GM18505 (cell line): ENCODE data around the gene STXBP1.

Experiments
- ATAC-seq: cut with Tn5 transposase; IDR thresholded peaks from one replicate; pipeline ENCODE4 v1.9.1; 2021; ENCODE audit not compliant: unreplicated experiment
- POLR2A ChIP-seq: IDR thresholded peaks from 4 replicates; pipeline ENCODE4 v1.6.1; 2011; ENCODE audit warnings: borderline replicate concordance; ENCODE audit not compliant: insufficient read depth, insufficient read length; ENCODE audit errors: extremely low read depth

Gene STXBP1

GRCh38 chr9:127611899-127612790 is at the start of gene STXBP1:
TSS of gene STXBP1 (plus strand) at chr9:127612277. CDS start at chr9:127612404, 127 bp downstream.
- TF ChIP-seq POLR2A: no peak
- ATAC-seq: peak; percentile 87

DNA sequence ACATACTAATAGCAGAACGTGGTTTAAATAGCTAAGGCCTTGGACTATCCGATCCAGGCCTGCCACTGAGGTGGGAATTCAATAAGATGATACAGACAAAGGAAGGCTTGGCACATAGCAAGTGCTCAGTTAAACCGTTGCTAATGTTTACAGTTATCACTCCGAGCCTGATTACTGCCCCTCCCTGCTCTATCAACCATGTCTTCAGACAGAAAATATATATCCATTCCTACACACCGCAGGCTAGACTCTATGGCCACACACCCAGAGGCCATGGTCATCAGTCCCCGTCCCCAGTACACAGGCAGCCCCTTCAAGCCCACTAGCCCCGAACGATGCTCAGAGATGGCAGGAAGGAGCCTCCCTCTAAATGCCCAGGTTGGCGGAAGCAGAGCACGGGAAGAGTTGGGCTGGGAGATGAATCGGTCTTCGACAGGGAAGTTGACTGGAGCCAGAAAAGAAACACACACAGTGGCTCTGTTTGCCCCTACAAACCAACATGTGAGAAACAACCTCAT is 49.7 kb upstream of the STXBP1 start:
- no peak for ATAC-seq
- TF ChIP-seq POLR2A: no peak

- no peak for ATAC-seq
These were observed 49.2 kb upstream of the STXBP1 start for GRCh38 chr9:127562841-127563401.

GRCh38 chr9:127563579-127563978 is 48.5 kb upstream of the STXBP1 start:
- no peak for ATAC-seq
- no peak for TF ChIP-seq POLR2A

More at GRCh38 chr9:127562841-127563401, 49.2 kb upstream of the STXBP1 start:
- TF ChIP-seq POLR2A: no peak

DNA sequence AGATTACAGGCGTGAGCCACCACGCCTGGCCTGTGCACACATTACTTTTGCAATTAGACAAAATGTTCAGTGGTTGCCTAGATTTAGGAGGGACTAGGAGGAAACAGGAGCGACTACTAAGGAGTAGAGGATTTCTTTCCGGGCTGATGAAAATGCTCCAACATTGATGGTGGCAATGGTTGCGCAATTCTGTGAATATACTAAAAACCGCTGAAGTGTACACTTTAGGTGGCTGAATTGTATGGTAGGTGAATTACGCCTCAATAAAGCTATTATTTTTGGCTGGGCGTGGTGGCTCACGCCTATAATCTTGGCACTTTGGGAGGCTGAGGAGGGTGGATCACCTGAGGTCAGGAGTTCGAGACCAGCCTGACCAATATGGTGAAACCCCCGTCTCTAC is 46.8 kb upstream of the STXBP1 start:
- no peak for TF ChIP-seq POLR2A
- ATAC-seq: no peak

- no peak for ATAC-seq
- TF ChIP-seq POLR2A: no peak
These were observed 45.6 kb upstream of the STXBP1 start for GRCh38 chr9:127566351-127567001.

DNA sequence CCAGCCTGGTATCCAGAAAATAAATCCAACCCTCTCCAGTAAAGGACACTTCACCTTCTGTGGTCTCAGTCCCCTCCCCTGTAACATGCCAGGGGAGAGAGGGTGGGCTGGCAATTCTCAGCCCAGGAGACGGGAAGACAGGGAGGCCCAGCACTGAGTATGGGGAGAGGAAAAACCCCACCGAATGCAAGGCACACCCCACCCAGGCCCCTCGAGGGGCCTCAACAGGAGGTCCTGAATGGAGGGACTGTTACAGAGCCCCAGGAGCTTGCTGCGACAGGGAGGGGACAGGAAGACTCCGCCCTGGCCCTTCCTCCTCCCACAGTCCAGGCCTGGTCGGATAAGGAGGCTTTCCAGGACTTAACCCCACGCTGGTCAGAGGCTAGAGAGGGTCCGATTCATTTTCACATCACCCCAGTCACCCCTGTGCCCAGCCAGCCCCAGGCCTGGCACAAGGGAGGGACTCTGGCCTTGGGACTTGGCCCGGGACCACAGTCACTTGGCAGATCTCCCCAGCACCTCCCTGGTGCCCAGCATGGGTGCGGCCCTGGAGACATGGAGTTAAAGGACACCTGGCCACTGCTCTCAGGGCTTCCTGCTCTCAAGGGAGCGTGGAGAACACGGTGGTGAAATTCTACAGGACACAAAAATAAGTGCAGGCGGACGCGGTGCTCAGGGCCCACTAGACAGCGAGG is 44.9 kb upstream of the STXBP1 start:
- no peak for ATAC-seq
- TF ChIP-seq POLR2A: no peak

GRCh38 chr9:127567730-127568617 is 44.1 kb upstream of the STXBP1 start:
- peak; percentile 12 for ATAC-seq
- no peak for TF ChIP-seq POLR2A

DNA sequence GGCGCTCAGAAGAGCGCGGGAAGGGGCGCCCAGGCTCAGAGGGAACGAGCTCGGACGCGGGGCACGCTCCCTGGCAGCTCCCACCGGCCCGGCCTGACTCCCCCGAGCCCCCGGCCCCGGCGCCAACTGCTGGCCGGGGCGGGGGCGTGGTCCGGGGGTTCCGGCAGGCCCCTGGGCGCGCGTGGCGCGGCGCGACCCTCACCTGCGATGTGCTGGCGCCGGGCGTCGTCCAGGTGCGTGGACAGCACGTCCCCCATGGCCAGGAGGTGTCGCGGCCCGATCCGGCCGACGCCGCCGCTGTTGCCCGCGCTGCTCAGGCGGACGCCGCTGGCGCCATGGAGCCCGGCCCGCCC is 43.5 kb upstream of the STXBP1 start:
- ATAC-seq: no peak

DNA sequence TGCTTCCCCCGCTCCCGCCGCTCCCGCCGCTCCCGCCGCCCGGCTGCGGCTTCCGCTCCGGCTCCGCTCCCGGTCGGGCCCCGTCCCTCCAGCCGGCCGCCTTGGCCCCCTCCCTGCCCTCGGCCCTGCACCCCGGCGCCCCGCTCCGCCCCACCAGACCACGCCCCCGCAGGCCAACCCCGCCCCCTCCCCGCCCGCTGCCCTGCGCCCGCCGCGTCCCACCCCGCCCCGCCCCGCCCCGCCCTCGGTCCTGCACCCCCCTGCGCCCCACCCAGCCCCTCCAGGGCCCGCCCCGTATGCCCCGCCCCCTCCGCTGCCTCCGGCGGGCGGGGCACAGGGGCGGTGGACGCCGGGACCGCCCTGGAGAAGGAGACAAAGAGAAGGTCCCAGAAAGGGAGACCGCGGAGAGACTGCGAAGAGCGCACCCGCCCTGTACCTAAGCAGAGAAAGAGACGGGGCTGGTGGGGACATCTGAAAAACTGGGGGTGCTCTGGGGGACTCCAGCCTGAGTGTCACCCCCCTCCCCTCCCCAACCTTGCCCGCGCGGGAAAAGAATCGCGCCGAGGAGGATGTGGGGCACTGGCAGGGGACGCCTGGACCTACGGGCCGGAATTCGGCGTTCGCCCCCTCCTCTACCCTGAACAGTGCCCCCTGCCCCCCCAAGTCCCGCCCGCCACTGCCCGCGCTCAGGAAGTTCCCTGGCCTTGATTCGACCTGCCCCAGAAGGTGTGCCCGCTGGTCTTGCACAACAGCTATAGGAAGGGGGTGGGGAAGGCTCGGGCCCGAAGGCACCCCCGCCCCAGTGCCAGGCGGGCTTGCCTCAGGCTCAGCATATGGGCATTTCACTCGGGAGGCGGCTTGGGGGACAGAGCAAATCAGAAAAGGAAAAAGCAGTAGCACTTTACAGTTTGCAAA is 42.8 kb upstream of the STXBP1 start:
- ATAC-seq: peak; percentile 43

More for the DNA sequence above, 43.5 kb upstream of the STXBP1 start:
- no peak for TF ChIP-seq POLR2A

DNA sequence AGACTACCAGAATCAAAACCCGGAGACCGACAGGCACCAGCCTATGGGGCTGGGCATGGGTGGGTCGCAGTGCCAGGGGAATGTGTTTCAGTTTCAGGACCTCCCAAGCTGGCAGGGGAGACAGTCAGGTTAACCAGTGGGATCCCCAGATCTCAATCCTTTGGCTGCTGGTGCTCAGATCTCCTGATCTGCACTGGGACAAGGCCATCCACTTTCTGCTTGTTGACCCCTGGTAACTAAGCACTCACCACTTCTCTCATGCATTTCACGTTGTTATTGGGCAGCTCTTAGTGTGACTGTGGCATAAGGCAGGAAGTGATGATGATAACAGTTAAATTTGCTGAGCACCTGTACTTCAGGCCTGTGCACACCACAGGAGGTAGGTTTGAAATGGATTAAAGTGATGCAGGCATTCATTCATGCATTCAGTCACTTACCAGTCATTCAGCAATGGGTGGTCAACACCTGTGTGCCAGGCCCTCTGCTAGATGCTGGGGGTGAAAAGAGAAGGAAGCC is 42.1 kb upstream of the STXBP1 start:
- ATAC-seq: no peak
- TF ChIP-seq POLR2A: no peak

More for the DNA sequence above, 42.8 kb upstream of the STXBP1 start:
- TF ChIP-seq POLR2A: no peak
